Thyroid gland (tissue), 4 donors: Measurements from ENCODE around the gene GDAP1L1. TPM values are rescaled to one million over a fixed set of nuclear protein-coding genes. Genes with fewer than 3 reads are reported as not detected.
"Not testable (repeated sequence)": the region's sequence is repeated elsewhere in the genome, so short reads cannot be mapped to it uniquely, and the experiment has no call there.

Experiments used
- DNase-seq, 2 donors: peaks; one replicate each; pipeline ENCODE4 v3.0.0-alpha.2; 2019
- H3K27ac ChIP-seq, 3 donors: fragments of 200-600 bp; sonication (generic); 1 replicate in 2 of 3; 2 replicates in 1 of 3; pipeline ENCODE4 v1.5.1; 2016 to 2019; ENCODE audit warnings: mild to moderate bottlenecking in 1 of 3, moderate library complexity in 1 of 3
- H3K27me3 ChIP-seq: fragments of 200-600 bp; sonication (generic); one replicate; pipeline ENCODE4 v1.5.1; 2019
- H3K36me3 ChIP-seq, 2 donors: fragments of 200-600 bp; sonication (generic); one replicate each; pipeline ENCODE4 v1.5.1; 2016 to 2019
- H3K4me1 ChIP-seq, 2 donors: fragments of 200-600 bp; sonication (generic); one replicate each; pipeline ENCODE4 v1.5.1; 2017 to 2019
- H3K4me3 ChIP-seq, 3 donors: fragments of 200-600 bp; sonication (generic); replicated peaks in 1 of 3; 1 replicate in 2 of 3; 2 replicates in 1 of 3; pipeline ENCODE4 v1.5.1; 2016; ENCODE audit warnings: mild to moderate bottlenecking in 1 of 3
- H3K9me3 ChIP-seq: fragments of 200-600 bp; sonication (generic); one replicate; pipeline ENCODE4 v1.5.1; 2017
- CTCF ChIP-seq, 6 experiments: fragments of 200-600 bp in 3 of 6; fragments of 450-650 bp in 3 of 6; sonication (generic) in 3 of 6; IDR thresholded peaks; one replicate each; pipeline ENCODE4 v1.5.1; 2016 to 2019; ENCODE audit warnings: antibody characterized with exemption in 6 of 6, mild to moderate bottlenecking in 2 of 6, inconsistent platforms in 1 of 6, moderate library complexity in 1 of 6
- POLR2A ChIP-seq, 2 donors: fragments of 450-650 bp; IDR thresholded peaks; one replicate each; pipeline ENCODE4 v1.6.1; 2017; ENCODE audit warnings: antibody characterized with exemption in 2 of 2, mild to moderate bottlenecking in 2 of 2, moderate library complexity in 1 of 2
- WGBS, 2 donors: methylation state at CpG; one replicate each; pipeline ENCODE4 v1.1.5; 2017; 5-methylcytosine and 5-hydroxymethylcytosine counted together
- intact Hi-C: fragments of 100-400 bp; cut with DNase I; formaldehyde crosslinking; loops from one replicate; pipeline ENCODE4 v1.15.1; 2023
- total RNA-seq, 4 donors: library from RNA; depleted of rRNA; stranded (reverse); fragments of >200 nt; gene quantifications; one replicate each; pipeline ENCODE4 v1.2.3, GENCODE V29; 2016

GDAP1L1 gene
- total RNA-seq, 4 donors from 2014 or later = 0.29 TPM; not detected in 3

GRCh38 chr20:44231713-44232468 is 15.2 kb upstream of the GDAP1L1 start:
- Histone ChIP-seq H3K27ac (no peak overlapping the region), H3K36me3 (no peaks in the 10 kb centered on the region), H3K4me1 (no peaks in the 10 kb centered on the region), H3K9me3 (no peaks in the 10 kb centered on the region), H3K4me3 (no peak overlapping the region), H3K27me3 (no peaks in the 10 kb centered on the region)
- 69 to 77% methylated on average over 10 of the region's 10 CpGs for WGBS, 2 donors
- DNase-seq = no peak
- intact Hi-C loops = no loop called here
- no peak for TF ChIP-seq POLR2A (IDR thresholded peaks at IDR 0.05)
- no peak for TF ChIP-seq CTCF (IDR thresholded peaks at IDR 0.05)

- DNase-seq, H3K4me1 ChIP-seq, H3K27ac ChIP-seq, intact Hi-C loops, H3K36me3 ChIP-seq, H3K9me3 ChIP-seq, H3K27me3 ChIP-seq, H3K4me3 ChIP-seq: not testable (repeated sequence)
- 95 to 97% methylated on average over 4 of the region's 4 CpGs for WGBS, 2 donors
Observed at GRCh38 chr20:44232469-44232856, 14.6 kb upstream of the GDAP1L1 start.

GRCh38 chr20:44233436-44234016 is 13.6 kb upstream of the GDAP1L1 start:
- H3K36me3 ChIP-seq = no peaks in the 10 kb centered on the region
- no peaks in the 10 kb centered on the region for H3K27me3 ChIP-seq
- H3K4me3 ChIP-seq = no peak overlapping the region
- no peaks in the 10 kb centered on the region for H3K4me1 ChIP-seq
- no peak overlapping the region for H3K27ac ChIP-seq
- no peaks in the 10 kb centered on the region for H3K9me3 ChIP-seq
- DNase-seq = no peak
- intact Hi-C loops = no loop called here
- WGBS, 2 donors = 87 to 95% methylated on average over 6 of the region's 6 CpGs
- TF ChIP-seq CTCF (IDR thresholded peaks at IDR 0.05) (no peak), POLR2A (IDR thresholded peaks at IDR 0.05) (no peak)

DNA sequence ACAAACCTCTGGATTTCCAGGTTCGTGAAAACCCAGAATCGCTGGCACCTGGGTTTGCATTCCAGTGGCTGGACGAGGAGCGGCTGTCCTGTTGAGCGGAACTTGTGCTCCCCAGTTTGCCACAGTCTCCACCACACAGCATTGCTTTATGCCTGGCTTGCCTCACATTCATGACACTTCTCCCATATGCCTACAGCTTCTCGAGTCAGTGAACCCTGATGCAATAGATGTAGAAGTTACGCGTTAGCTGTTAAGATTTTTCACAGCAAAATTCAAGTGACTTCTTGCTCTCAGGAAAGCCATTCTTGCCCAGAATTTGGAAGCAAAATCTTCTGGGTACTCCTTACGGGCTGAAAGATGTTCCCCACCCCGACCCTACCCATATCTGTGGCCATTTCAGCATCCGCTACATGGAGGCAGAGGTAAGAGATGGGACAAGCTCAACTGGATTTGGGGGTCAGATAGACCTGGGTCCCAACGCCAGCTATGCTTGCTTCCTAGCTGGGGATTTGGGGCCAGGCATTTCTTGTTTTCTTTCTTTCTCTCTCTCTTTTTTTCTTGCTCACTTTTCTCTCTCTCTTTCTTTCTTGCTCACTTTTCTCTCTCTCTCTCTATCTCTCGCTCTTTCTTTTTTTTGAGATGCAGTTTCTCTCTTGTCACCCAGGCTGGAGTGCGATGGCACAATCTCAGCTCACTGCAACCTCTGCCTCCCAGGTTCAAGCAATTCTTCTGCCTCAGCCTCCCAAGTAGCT is 12.4 kb upstream of the GDAP1L1 start:
- H3K4me3 ChIP-seq = no peak overlapping the region
- TF ChIP-seq CTCF (IDR thresholded peaks at IDR 0.05) = no peak
- no peak for TF ChIP-seq POLR2A (IDR thresholded peaks at IDR 0.05)
- H3K4me1 ChIP-seq = no peaks in the 10 kb centered on the region
- H3K9me3 ChIP-seq = no peaks in the 10 kb centered on the region
- H3K27ac ChIP-seq = no peak overlapping the region
- H3K27me3 ChIP-seq = no peaks in the 10 kb centered on the region
- intact Hi-C loops = no loop called here
- H3K36me3 ChIP-seq = no peaks in the 10 kb centered on the region
- no peak for DNase-seq
- WGBS, 2 donors = 90 to 92% methylated on average over 14 of the region's 14 CpGs

DNA sequence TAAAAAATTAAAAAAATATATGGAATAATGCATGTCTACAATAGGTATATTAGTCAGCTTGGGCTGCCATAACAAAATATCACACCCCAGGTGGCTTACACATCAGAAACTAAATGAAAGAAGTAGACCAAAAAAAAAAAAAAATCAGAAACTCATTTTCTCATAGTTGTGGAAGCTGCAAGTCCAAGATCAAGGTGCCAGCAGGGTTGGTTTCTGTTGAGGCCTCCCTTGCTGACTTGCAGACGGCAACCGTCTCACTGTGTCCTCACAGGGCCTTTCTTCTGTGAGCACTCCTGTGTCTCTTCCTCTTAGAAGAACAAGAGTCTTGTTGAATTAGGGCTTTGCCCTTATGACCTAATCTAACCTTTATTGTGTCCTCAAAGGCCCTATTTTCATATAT is 11.4 kb upstream of the GDAP1L1 start:
- TF ChIP-seq POLR2A (IDR thresholded peaks at IDR 0.05) (no peak), CTCF (IDR thresholded peaks at IDR 0.05) (no peak)
- H3K27ac ChIP-seq = no peak overlapping the region
- no peak overlapping the region for H3K4me3 ChIP-seq
- H3K4me1 ChIP-seq = no peaks in the 10 kb centered on the region
- H3K27me3 ChIP-seq = no peaks in the 10 kb centered on the region
- WGBS, 2 donors = 96 to 100% methylated on average over 2 of the region's 2 CpGs
- no peaks in the 10 kb centered on the region for H3K36me3 ChIP-seq
- no peak for DNase-seq
- H3K9me3 ChIP-seq = no peaks in the 10 kb centered on the region
- intact Hi-C loops = no loop called here

DNA sequence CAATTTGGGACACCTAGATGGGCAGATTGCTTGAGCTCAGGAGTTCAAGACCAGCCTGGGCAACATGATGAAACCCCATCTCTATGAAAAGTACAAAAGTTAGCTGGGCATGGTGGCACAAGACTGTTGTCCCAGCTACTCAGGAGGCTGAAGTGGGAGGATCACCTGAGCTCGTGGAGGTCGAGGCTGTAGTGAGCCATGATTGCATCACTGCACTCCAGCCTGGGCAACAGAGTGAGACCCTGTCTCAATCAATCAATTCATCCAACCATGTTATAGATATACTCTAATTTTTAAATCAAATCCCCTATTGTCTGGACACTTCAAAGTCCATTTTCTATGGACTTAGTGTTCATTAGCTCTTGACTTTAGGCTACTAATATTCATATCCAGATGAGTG is 10.3 kb upstream of the GDAP1L1 start:
- H3K9me3 ChIP-seq, H3K4me1 ChIP-seq, H3K27me3 ChIP-seq, intact Hi-C loops, H3K27ac ChIP-seq, H3K4me3 ChIP-seq, DNase-seq, H3K36me3 ChIP-seq: not testable (repeated sequence)
- 72 to 74% methylated on average over 2 of the region's 2 CpGs for WGBS, 2 donors
